Ovary (tissue), 1 donor: ENCODE data around the gene EOLA1.
"Not testable (repeated sequence)": the region's sequence is repeated elsewhere in the genome, so short reads cannot be mapped to it uniquely, and the experiment has no call there.

Source experiments
- EP300 ChIP-seq: sonication (generic); formaldehyde crosslinking; IDR thresholded peaks from one replicate; pipeline ENCODE4 v1.6.1; 2017; ENCODE audit warnings: antibody characterized with exemption
- POLR2A ChIP-seq: fragments of 450-650 bp; IDR thresholded peaks from one replicate; pipeline ENCODE4 v1.6.1; 2017; ENCODE audit warnings: antibody characterized with exemption, mild to moderate bottlenecking, moderate library complexity

DNA sequence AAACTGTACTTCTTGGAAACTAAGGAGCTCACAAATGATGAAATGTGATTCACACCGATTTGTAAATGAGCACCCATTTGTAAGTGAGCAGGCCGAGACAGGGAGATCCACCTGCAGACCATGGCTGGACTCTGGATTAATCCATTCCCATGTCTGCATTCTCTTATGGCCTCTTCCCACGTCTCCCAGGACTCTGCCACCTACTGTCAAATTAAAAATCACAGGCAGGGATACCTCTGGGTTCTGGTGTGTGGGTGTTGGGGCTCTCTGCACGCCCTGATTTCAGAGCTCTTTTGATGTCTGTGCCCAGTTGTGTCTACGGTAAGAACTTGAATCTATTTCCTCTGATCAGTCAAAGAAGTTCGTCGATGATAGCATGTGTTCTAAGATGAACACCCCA is 50.2 kb downstream of the EOLA1 start:
- not testable (repeated sequence) for TF ChIP-seq POLR2A, EP300
